GM12892 (cell line): ENCODE data around the gene POFUT1.
"Not testable (repeated sequence)": the region's sequence is repeated elsewhere in the genome, so short reads cannot be mapped to it uniquely, and the experiment has no call there.

Experiments used
- DNase-seq: peaks from one replicate; pipeline ENCODE4 v3.0.0; 2011; ENCODE audit not compliant: insufficient read length
- FAIRE-seq: peaks from 2 replicates; lab custom pipeline; 2011; peaks lifted over from hg19 to GRCh38; lab: Jason Lieb, UNC
- POLR2A ChIP-seq: IDR thresholded peaks from 2 replicates; pipeline ENCODE4 v1.6.1; 2011; ENCODE audit warnings: low read depth, low read length, control low read depth
- POLR2AphosphoS5 ChIP-seq: IDR thresholded peaks from 2 replicates; pipeline ENCODE4 v1.6.1; 2011; ENCODE audit warnings: low read depth, low read length, control low read depth
- TAF1 ChIP-seq: IDR thresholded peaks from 2 replicates; pipeline ENCODE4 v1.6.1; 2011; ENCODE audit warnings: low read depth, mild to moderate bottlenecking, control low read depth, low read length, borderline replicate concordance

The POFUT1 gene

GRCh38 chr20:32191422-32191821, 16.3 kb upstream of the POFUT1 start:
- TF ChIP-seq TAF1 = no peak
- no peak for FAIRE-seq
- DNase-seq = no peak

GRCh38 chr20:32191873-32192272, 15.8 kb upstream of the POFUT1 start:
- no peak for DNase-seq
- no peak for TF ChIP-seq POLR2A
- TF ChIP-seq TAF1 = no peak
- TF ChIP-seq POLR2AphosphoS5 = no peak
- FAIRE-seq = peak; percentile 40

DNA sequence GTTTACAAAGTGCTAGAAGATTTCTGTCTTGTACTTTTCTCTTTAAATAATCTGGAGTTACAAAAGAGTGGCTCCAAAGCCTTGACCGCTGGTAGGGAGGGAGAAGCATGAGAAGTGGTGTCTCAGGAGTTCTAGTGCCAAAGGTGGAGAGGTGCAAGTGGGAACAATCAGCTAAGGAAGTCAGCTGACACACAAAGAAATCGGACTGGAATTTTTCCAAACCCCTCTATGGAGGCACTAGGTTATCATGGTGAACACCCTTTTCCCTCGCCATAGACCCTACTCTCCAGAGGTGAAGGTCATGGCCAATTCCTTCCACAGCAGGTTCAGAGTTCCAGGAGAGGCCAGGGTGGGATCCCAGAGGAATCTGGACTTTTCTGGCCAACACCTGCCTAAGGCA, 15.0 kb upstream of the POFUT1 start:
- FAIRE-seq = no peak

DNA sequence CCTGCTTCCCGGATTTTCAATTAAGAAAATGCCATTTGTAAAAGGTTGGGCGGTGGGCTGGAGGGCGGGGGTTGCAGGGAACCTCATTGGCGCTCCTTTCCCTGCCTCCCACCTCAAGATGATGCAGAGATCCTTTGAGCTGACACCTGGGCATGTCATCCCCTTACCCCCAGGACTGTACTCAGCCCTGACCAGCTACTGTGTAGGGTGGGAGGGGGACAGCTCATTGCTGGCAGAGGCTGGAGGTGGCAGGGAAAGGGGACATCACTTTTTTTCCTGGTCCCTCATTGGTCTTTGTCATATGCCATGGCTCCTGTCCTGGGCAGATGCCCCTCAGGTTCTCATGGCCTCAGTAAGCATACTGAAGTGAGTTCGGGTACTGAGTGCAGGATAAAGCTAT, 14.3 kb upstream of the POFUT1 start:
- not testable (repeated sequence) for DNase-seq, FAIRE-seq

More for the DNA sequence above, 15.0 kb upstream of the POFUT1 start:
- no peak for DNase-seq
- TF ChIP-seq POLR2AphosphoS5 = no peak
- no peak for TF ChIP-seq POLR2A
- TF ChIP-seq TAF1 = no peak

DNA sequence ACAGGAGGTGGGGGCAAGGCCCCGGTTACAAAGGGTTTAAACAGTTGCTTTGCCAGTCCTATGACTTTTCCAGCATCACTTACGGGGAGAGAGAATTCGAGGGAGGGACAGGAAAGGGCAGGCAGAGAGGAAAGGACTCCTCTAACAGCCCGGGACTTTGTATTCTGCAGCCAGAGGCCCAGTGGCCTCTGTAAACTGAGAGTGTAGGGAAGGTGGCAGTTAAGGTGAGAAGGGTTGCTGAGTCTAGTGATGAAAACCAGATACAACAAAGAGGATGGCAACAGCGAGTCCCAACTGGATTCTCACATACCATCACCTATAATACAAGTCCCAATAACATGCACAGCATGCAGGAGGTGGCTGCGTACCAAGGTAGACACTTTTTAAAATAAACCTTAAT, 13.7 kb upstream of the POFUT1 start:
- no peak for FAIRE-seq
- TF ChIP-seq TAF1 = no peak
- TF ChIP-seq POLR2AphosphoS5 = no peak
- no peak for TF ChIP-seq POLR2A
- no peak for DNase-seq

- no peak for TF ChIP-seq POLR2A
- TF ChIP-seq POLR2AphosphoS5 = peak; percentile 61
- no peak for TF ChIP-seq TAF1
- FAIRE-seq = no peak
- DNase-seq = no peak
These were observed 12.1 kb upstream of the POFUT1 start for GRCh38 chr20:32195581-32195980.

DNA sequence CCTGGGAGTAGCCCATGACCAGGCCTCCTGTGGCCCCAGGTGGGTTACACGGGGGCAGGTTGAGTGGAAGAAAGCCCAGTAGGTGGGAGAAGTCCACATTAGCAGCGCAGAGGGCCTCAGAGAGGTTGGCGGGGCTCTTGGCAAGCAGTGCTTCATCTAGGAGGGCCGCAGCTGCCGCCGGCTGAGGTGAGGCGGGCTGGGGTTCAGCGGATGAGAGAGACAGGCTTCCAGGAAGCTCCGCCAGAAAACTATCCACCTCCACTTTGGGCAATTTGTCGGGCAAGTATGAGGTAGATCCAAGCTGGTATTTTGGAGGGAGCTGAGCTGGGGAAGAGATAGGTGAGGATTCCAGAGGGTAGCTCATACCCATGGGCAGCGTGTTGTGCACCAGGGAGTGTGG, 11.1 kb upstream of the POFUT1 start:
- DNase-seq, FAIRE-seq: not testable (repeated sequence)

GRCh38 chr20:32197136-32197535, 10.5 kb upstream of the POFUT1 start:
- not testable (repeated sequence) for DNase-seq, FAIRE-seq

DNA sequence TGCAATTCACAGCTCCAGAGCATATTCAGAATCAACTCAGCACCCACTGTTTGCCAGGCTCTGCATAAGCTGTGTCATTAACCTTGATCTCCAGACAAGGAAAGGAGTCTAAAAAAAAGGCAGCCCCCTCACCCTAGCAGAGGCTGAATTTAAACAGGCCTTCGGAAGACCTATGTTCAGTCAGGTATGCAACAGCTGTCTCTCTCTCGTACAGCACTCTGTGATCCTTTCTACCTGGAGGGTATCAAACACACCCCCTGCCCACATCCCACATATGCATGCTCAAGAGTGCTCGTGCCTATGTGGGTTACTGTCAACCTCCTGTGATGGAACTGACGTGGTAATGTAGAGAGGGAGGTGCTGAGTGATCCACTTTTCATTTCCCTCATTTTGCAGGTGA, 8.7 kb upstream of the POFUT1 start:
- no peak for FAIRE-seq
- TF ChIP-seq TAF1 (no peak), POLR2A (no peak), POLR2AphosphoS5 (no peak)

DNA sequence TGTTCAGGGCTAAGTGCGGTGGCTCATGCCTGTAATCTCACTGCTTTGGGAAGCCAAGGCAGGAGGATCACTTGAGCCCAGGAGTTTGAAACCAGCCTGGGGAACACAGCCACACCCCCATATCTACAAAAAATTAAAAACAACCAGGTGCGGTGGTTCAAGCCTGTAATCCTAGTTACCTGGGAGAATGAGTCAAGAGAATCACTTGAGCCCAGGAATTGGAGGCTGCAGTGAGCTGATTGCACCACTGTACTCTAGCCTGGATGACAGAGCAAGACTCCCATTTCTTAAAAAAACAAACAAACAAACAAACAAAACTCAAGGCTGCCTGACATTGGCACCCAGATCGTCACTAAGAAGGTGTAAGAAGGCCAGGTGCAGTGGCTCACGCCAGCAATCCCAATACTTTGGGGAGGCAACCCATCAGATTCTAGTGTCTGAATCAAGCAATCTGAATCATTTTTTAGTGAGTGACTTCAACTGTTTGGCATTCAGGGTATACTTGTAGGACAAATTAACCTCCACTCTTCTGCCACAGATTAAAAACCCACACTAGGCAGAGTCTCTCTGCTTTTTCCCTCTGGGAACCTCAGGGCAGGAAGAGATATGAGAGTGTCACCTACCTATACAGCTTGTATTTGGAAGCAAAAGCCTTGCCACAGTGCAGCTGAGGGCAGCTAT, 6.2 kb upstream of the POFUT1 start:
- DNase-seq = no peak
- TF ChIP-seq POLR2A (no peak), POLR2AphosphoS5 (no peak), TAF1 (no peak)
- no peak for FAIRE-seq

More for the DNA sequence above, 8.7 kb upstream of the POFUT1 start:
- no peak for DNase-seq

- 0 out of 2 replicates have a peak, but pooled peaks have one; percentile 23 for TF ChIP-seq POLR2A
- TF ChIP-seq POLR2AphosphoS5 = no peak
- TF ChIP-seq TAF1 = no peak
- DNase-seq = no peak
- FAIRE-seq = no peak
These were observed 5.7 kb upstream of the POFUT1 start for GRCh38 chr20:32201977-32202363.

- DNase-seq = no peak
- no peak for FAIRE-seq
- TF ChIP-seq POLR2AphosphoS5 (no peak), POLR2A (no peak), TAF1 (no peak)
These were observed 4.1 kb upstream of the POFUT1 start for GRCh38 chr20:32203356-32204204.
